GM18909 (cell line): Measurements from ENCODE around the gene TMEM17.

Experiments used
- ATAC-seq: cut with Tn5 transposase; IDR thresholded peaks from one replicate; pipeline ENCODE4 v1.9.1; 2021; ENCODE audit warnings: mild to moderate bottlenecking; ENCODE audit not compliant: unreplicated experiment, poor library complexity

Gene TMEM17

DNA sequence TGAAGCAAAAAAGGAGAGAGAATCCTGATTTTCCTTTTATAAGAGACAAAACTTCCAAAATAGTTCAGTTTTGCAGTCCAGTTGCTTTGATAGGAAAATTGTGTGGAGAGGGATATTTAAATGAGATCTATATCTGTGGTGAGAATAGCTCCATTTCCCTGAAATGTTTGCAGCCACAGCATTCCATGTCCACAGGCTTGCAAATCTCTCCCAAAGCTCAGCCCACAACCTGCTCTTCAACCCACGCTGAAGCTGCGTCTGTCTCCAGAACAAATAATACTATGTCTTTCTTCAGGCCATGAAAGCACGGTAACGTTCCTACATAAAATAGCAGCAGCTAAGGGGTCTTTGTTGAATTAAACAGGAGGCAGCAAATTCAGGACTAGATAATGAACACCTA, 31.8 kb downstream of the TMEM17 start:
- no peak for ATAC-seq

GRCh38 chr2:62473246-62473827, 32.7 kb downstream of the TMEM17 start:
- ATAC-seq: no peak

- no peak for ATAC-seq
Measured at GRCh38 chr2:62472312-62472711, 33.7 kb downstream of the TMEM17 start.

DNA sequence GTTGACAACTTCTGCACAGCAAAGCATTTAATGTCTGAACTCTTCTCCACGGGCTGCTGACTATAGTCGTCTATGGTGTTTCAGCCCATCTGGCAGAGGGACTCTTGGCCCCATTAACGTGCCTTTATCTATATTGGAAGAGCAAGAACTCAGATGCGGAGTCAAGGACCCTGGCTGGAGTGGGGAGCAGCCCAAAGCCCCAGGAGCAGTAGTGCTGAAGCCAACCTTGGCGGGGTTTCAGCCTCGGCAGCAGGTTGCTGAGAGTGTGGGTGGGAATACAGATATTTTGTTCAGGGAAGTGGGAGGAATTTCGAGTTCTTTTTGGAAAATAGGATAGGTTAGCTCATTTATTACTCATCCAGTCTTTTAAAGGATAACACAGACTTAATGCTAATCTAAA, 34.2 kb downstream of the TMEM17 start:
- no peak for ATAC-seq

GRCh38 chr2:62471404-62471803, 34.6 kb downstream of the TMEM17 start:
- ATAC-seq: no peak

- ATAC-seq: no peak
Measured at GRCh38 chr2:62469548-62469947, 36.4 kb downstream of the TMEM17 start.

DNA sequence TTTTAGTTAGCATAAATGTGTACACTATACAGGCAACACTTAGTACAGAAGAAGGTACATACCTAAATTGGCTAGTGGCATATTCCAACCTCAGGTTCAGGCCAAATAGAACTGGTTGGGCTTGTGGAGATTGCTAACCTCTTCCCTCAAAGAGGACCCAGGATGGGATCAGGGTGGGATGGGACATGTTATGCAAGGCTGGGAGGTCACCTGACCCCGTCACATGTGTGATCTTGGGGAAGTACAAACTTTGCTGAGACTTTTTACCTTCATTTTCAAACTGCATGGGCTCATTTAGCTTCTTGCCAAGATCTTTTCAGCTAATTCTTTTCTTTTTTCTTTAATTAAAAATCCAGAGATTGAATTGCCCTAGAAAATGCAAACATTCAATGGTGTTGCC, 36.9 kb downstream of the TMEM17 start:
- no peak for ATAC-seq

DNA sequence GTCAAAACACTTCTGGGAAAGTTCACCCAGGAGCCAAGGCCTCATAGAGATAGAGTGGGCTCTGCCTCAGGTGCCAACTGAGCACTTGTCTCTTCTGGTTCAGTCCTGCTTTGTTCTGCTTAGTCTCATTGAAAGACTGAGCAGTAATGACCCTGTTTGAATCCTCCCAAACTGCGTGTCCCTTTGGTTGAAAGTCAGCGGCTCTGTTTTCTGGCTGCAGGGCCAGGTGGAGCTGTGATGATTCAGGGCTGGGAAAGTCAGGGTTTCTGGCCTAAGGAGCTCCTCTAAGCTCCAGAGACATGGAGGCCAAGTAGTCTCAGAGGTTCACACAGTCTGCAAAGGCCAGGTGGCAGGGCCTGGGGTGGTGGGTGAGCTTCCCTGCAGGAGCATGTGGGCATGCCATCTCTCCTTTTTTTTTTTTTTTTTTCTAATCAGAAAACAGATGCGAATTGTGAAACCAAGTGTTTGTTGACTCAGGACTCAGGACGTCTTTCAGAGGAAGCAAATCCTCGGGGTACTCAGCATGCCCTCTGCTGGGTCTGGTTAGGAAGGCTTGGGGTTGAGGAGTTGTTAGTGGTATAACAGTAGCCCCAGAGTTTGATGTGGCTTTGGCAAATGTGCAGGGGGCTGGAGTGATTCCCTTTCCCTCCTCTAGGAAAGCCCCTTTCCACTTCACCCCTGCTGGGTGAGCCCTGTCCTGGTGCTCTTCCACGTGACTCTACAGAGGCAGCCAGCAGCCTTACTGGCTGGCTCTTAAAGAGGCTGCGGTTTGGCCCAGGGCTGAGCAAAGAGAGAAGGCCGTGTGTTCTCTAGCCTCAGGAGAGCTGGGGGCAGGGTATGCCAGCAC, 38.3 kb downstream of the TMEM17 start:
- ATAC-seq: no peak

DNA sequence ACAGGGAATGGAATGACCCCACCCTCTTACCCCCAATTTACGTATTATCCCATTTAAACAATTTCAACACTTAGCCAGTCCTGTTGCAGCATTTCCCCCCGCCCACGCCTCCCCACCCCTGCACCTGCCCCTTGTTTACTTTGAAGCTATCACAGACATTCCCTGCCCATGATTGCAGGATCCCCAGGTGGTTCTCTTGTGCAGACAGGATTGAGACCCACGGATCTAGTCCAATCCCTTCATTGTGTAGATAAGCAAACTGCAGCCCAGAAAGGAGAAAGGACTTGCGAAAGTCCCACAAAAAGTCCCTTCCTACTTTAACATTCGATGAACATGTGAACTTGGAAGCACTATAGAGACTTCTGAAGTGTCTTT, 38.9 kb downstream of the TMEM17 start:
- no peak for ATAC-seq

- ATAC-seq: no peak
Measured at GRCh38 chr2:62466503-62466854, 39.5 kb downstream of the TMEM17 start.

GRCh38 chr2:62465741-62466502, 40.1 kb downstream of the TMEM17 start:
- no peak for ATAC-seq

- ATAC-seq: no peak
Measured at GRCh38 chr2:62465039-62465740, 40.8 kb downstream of the TMEM17 start.

GRCh38 chr2:62464221-62465007, 41.6 kb downstream of the TMEM17 start:
- no peak for ATAC-seq

DNA sequence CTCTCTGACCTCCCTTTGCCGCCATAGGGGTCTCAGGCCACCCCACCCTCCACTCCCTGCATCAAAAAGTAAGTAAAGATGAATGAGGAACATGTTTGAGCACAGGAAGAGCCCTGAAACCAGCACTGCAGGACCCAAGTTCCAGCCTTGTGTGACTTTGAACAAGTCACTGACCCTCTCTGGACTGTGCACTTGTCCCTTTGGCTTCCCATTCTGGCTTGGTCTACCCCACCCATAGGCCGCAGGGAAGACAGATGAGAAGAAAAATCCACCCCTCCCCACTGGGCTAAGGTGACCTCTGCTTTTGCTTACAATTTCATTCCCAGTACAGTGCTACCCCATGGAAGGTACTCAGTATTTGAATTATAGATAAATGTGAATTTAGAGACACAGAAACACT, 43.8 kb downstream of the TMEM17 start:
- no peak for ATAC-seq

GRCh38 chr2:62461707-62462106, 44.3 kb downstream of the TMEM17 start:
- no peak for ATAC-seq

DNA sequence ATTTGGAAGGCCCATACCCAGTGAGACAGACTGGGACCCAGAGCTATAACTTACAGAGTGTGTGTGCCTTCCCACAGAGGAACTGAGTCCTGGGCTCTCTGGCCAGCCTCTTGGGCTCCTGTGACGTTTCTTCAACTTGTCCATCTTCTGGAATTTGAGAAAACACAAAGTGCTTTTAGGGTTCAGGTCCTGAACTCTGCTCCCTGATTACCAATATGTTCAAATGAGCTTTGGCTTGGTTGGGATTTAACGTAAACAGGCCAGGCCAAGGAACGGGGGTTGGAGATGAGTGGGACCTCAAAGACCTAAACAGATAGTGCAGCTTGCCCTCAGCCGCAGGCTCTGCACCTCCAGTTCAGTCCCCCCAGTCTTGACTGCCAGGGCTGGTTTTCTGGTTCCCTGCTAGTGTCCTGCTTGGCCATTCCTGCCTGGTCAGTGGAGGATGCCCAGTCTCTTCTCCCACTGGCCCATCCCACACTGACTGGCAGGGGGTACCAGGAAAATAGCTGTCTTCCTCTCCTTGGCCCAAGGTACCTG, 44.9 kb downstream of the TMEM17 start:
- no peak for ATAC-seq

DNA sequence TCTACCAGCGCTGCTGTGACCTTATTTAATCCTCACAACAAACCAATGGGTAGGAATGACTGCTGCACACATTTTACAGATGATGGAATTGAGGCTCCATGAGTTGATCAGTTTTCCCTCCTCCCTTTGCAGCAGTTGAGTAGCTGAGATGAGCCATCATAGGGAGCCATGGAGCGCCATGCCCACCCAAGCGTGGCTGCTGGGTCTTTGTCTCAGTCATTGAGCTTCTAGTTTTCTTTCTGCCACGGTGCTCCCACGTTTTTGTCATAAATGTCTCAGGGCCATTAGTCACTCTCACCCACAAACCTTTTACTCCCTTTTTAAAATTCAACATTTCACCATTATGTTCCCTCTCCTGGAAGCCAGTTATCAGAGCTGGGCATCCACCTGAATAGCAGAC, 45.8 kb downstream of the TMEM17 start:
- ATAC-seq: no peak

- ATAC-seq: no peak
Measured at GRCh38 chr2:62459672-62460071, 46.3 kb downstream of the TMEM17 start.

DNA sequence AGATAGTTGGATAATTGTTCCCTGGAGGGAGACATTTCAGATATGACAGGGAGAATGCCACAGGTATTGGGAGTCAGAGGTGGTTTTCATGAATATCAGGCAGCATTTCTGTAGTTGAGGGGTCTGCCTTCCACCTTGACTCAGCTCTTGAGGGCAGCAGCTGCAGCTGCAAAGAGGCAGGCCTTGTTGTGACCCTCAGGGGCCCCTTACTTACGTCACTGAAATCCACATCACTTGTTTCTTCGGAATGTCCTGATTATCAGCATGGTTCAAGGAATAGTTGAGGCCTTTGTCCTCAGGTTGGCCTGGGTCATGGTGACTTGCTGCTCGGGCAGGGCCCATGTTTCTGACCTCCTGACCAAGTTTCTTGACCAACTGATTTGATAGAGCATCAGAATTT, 46.9 kb downstream of the TMEM17 start:
- no peak for ATAC-seq

DNA sequence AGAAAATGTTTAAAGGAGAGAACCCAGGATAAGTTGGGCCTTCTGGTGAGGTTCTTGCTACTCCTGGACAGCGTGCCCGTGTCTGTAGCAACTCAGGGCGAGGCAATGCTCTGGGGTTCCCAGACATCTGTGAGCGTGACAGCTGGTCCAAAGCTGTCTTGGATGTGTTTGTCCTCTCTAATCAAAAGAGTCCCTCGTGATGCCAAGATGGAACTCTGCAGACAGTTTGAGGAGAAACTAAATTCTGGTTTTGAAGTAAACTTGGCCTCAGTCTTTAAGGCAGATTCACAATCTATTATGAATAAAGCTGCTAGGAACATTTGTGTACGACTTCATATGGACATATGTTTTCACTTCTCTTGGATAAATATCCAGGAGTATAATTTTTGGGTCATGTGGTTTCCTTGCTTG, 47.3 kb downstream of the TMEM17 start:
- ATAC-seq: no peak
